Measurements from ENCODE around the gene NUDT9. TPM values are rescaled to one million over a fixed set of nuclear protein-coding genes. Genes with fewer than 3 reads are reported as not detected.
"Not testable (repeated sequence)": the region's sequence is repeated elsewhere in the genome, so short reads cannot be mapped to it uniquely, and the experiment has no call there.

The NUDT9 gene
- polyA plus RNA-seq, 1 of the 3 experiments (the other 2 are of a cell fraction), result 21.8 TPM

DNA sequence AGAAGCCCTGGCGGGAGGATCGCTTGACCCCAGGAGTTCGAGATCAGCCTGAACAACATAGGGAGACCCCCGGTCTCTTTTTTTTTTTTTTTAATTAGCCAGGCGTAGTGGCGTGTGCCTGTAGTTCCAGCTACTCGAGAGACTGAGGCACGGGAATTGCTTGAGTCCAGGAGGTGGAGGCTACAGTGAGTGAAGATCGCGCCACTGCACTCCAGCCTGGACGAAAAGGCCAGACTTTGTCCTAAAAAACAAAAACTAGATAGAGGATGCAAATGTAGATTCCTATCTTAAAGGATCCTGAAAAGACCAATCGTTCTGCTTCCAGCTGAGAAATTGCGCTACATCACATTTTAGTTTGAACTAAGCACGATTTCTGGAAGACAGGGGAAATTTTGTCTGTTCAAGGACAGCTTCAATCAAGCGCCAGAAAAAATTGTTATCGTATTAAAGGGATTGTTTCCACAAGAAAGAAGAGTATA is 30.8 kb upstream of the NUDT9 start (continued):
- TF ChIP-seq FOXJ3 (CRISPR knock-in tag; IDR thresholded peaks at IDR 0.05) (no peak), POLR2AphosphoS5 (IDR thresholded peaks at IDR 0.05; ENCODE audit: low read depth, low read length) (no peak), GATA2 (CRISPR knock-in tag; IDR thresholded peaks at IDR 0.05) (no peak), RAD21 (IDR thresholded peaks at IDR 0.05; ENCODE audit: low read length) (no peak)
- TF ChIP-seq, protein P1, sequence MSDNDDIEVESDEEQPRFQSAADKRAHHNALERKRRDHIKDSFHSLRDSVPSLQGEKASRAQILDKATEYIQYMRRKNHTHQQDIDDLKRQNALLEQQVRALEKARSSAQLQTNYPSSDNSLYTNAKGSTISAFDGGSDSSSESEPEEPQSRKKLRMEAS (IDR thresholded peaks at IDR 0.05; ENCODE audit: low read depth), result no peak

- WGBS (ENCODE audit: low lambda C conversion rate), result 94% methylated on average over 3 of the region's 3 CpGs
- DNase-seq, result no peak
- H3K4me2 ChIP-seq, result 0 out of 2 replicates have a peak overlapping the region, but pooled peaks have one; percentile 75
These were observed 30.2 kb upstream of the NUDT9 start for GRCh38 chr4:87392183-87392582.

GRCh38 chr4:87395073-87395472 is 27.3 kb upstream of the NUDT9 start:
- H2AFZ ChIP-seq (ENCODE audit: low read depth); POLR2A ChIA-PET; H3K4me1 ChIP-seq (ENCODE audit: control insufficient read depth in 1 of 2, insufficient read depth in 2 of 2, low read depth in 1 of 2, low read length in 1 of 2); H3K4me2 ChIP-seq; H3K9me2 ChIP-seq; DNase-seq; H3K27ac ChIP-seq (ENCODE audit: low read depth in 2 of 2, low read length in 1 of 2); H3K27me3 ChIP-seq (ENCODE audit: insufficient read depth); H3K9ac ChIP-seq; H3K4me3 ChIP-seq (ENCODE audit: low read depth in 2 of 2, low read length in 1 of 2); H3K79me2 ChIP-seq (ENCODE audit: insufficient read depth); H4K20me1 ChIP-seq (ENCODE audit: insufficient read depth); H3K9me3 ChIP-seq; H3K36me3 ChIP-seq (replicated peaks in 1 of 2; ENCODE audit: control insufficient read depth in 1 of 2, insufficient read depth in 2 of 2, low read length in 1 of 2): not testable (repeated sequence)
- WGBS (ENCODE audit: low lambda C conversion rate), result 92% methylated on average over 23 of the region's 23 CpGs
- H3F3A ChIP-seq (replicated peaks; ENCODE audit: insufficient read depth), result peaks cover 22% of the 10 kb centered on the region
- CTCF ChIA-PET, result interaction anchor here (1.2 kb wide), 1 partner anchor 27 kb away, joined by 3 read pairs; the partner anchor contains the start of gene NUDT9

More at GRCh38 chr4:87392183-87392582, 30.2 kb upstream of the NUDT9 start:
- H3K36me3 ChIP-seq (replicated peaks in 1 of 2; ENCODE audit: control insufficient read depth in 1 of 2, insufficient read depth in 2 of 2, low read length in 1 of 2), result peaks cover 0 to 5% of the 10 kb centered on the region in 2 experiments
- H3K9me2 ChIP-seq, result no peaks in the 10 kb centered on the region
- H3K79me2 ChIP-seq (ENCODE audit: insufficient read depth), result peaks cover 35% of the 10 kb centered on the region
- H3K27me3 ChIP-seq (ENCODE audit: insufficient read depth), result no peaks in the 10 kb centered on the region
- H3F3A ChIP-seq (replicated peaks; ENCODE audit: insufficient read depth), result peaks cover 23% of the 10 kb centered on the region
- no peaks in the 10 kb centered on the region for H3K9me3 ChIP-seq
- no peak for TF ChIP-seq GABPA (IDR thresholded peaks at IDR 0.05; ENCODE audit: low read depth)
- TF ChIP-seq PBX3 (IDR thresholded peaks at IDR 0.05), result no peak
- TF ChIP-seq SMC3 (IDR thresholded peaks at IDR 0.05; ENCODE audit: low read depth, low read length), result no peak
- no peak for TF ChIP-seq RXRA (IDR thresholded peaks at IDR 0.05; ENCODE audit: borderline replicate concordance, low read depth)
- no peak for TF ChIP-seq EZH2phosphoT487 (IDR thresholded peaks at IDR 0.05; ENCODE audit: borderline replicate concordance, low read depth)
- TF ChIP-seq CTCF (IDR thresholded peaks at IDR 0.05), result no peak
- no peak for TF ChIP-seq JUND (IDR thresholded peaks at IDR 0.05)
- TF ChIP-seq ZBTB33 (IDR thresholded peaks at IDR 0.05; ENCODE audit: borderline replicate concordance, low read depth), result no peak
- TF ChIP-seq ELF1 (IDR thresholded peaks at IDR 0.05), result no peak
- no peak for TF ChIP-seq FOSL2 (IDR thresholded peaks at IDR 0.05; ENCODE audit: borderline replicate concordance, low read depth)
- TF ChIP-seq POLR2AphosphoS5 (IDR thresholded peaks at IDR 0.05; ENCODE audit: low read depth, low read length), result no peak
- TF ChIP-seq, protein P1 (IDR thresholded peaks at IDR 0.05; ENCODE audit: low read depth), result no peak
- no peak for TF ChIP-seq MEF2A (IDR thresholded peaks at IDR 0.05; ENCODE audit: borderline replicate concordance, low read depth)
- CTCF ChIA-PET, result interaction anchor here (0.8 to 7.0 kb wide), 2 partner anchors 15 to 43 kb away, joined by 3 to 53 read pairs; no protein-coding TSS in a partner anchor
- peaks cover 0 to 4% of the 10 kb centered on the region in 2 experiments; a peak in 1 of 4 replicates for H3K4me1 ChIP-seq (ENCODE audit: control insufficient read depth in 1 of 2, insufficient read depth in 2 of 2, low read depth in 1 of 2, low read length in 1 of 2)
- H2AFZ ChIP-seq (ENCODE audit: low read depth), result peak overlapping the region; percentile 91; the same call in 1 of the 2 replicates
- H3K27ac ChIP-seq (ENCODE audit: low read depth in 2 of 2, low read length in 1 of 2), result peak overlapping the region in 1 of 2 experiments; percentile 96; a peak in 3 of 4 replicates
- no peak overlapping the region; a peak in 1 of 4 replicates for H3K4me3 ChIP-seq (ENCODE audit: low read depth in 2 of 2, low read length in 1 of 2)
- no peak overlapping the region for H3K9ac ChIP-seq
- H4K20me1 ChIP-seq (ENCODE audit: insufficient read depth), result no peaks in the 10 kb centered on the region
- POLR2A ChIA-PET, result no interaction called here

GRCh38 chr4:87395851-87396250 is 26.5 kb upstream of the NUDT9 start:
- peaks cover 14% of the 10 kb centered on the region for H3F3A ChIP-seq (replicated peaks; ENCODE audit: insufficient read depth)
- DNase-seq; H3K4me2 ChIP-seq; H3K9me3 ChIP-seq; H3K36me3 ChIP-seq (replicated peaks in 1 of 2; ENCODE audit: control insufficient read depth in 1 of 2, insufficient read depth in 2 of 2, low read length in 1 of 2); H4K20me1 ChIP-seq (ENCODE audit: insufficient read depth); H3K9ac ChIP-seq; H3K4me1 ChIP-seq (ENCODE audit: control insufficient read depth in 1 of 2, insufficient read depth in 2 of 2, low read depth in 1 of 2, low read length in 1 of 2); H3K9me2 ChIP-seq; H3K4me3 ChIP-seq (ENCODE audit: low read depth in 2 of 2, low read length in 1 of 2); H3K79me2 ChIP-seq (ENCODE audit: insufficient read depth); H3K27ac ChIP-seq (ENCODE audit: low read depth in 2 of 2, low read length in 1 of 2); POLR2A ChIA-PET; H3K27me3 ChIP-seq (ENCODE audit: insufficient read depth); H2AFZ ChIP-seq (ENCODE audit: low read depth): not testable (repeated sequence)
- WGBS (ENCODE audit: low lambda C conversion rate), result 100% methylated on average over 5 of the region's 20 CpGs
- CTCF ChIA-PET, result interaction anchor here (1.2 kb wide), 1 partner anchor 27 kb away, joined by 3 read pairs; the partner anchor contains the start of gene NUDT9

All from SK-N-SH (cell line).